PC-3 (cell line): ENCODE results near the gene UNC13C. TPM values are rescaled to one million over a fixed set of nuclear protein-coding genes. Genes with fewer than 3 reads are reported as not detected.

Experiments
- ATAC-seq: fragments of 200-7000 bp; cut with Tn5 transposase; 2 replicates; pipeline ENCODE4 v1.9.1; 2020; ENCODE audit warnings: mild to moderate bottlenecking, moderate library complexity
- BruUV-seq: library from RNA; stranded (reverse); fragments of 400-500 nt; replicated peaks from 2 replicates; lab custom pipeline; 2021; lab: Mats Ljungman, UMichigan
- CTCF ChIA-PET: fragments of 300-600 bp; sonication (Branson Sonifier 250); formaldehyde crosslinking; loops from one replicate; lab custom pipeline; 2022; ENCODE audit warnings: antibody characterized with exemption; lab: Charles Lee
- POLR2A ChIA-PET: fragments of 300-600 bp; sonication (Branson Sonifier 250); formaldehyde crosslinking; loops from one replicate; lab custom pipeline; 2022; ENCODE audit warnings: antibody characterized with exemption; ENCODE audit not compliant: unreplicated experiment; lab: Charles Lee
- DNase-seq: peaks from one replicate; pipeline ENCODE4 v3.0.0-alpha.2; 2015
- H2AFZ ChIP-seq: fragments of 300-600 bp; sonication (generic); 2 replicates; pipeline ENCODE4 v1.6.0; 2016; ENCODE audit warnings: antibody characterized with exemption, low read length
- H3F3A ChIP-seq: fragments of 300-600 bp; sonication (generic); one replicate; pipeline ENCODE4 v1.6.0; 2017; ENCODE audit warnings: antibody characterized with exemption, low read length, control low read depth, mild to moderate bottlenecking; ENCODE audit not compliant: unreplicated experiment
- H3K27ac ChIP-seq: fragments of 300-600 bp; sonication (generic); 2 replicates; pipeline ENCODE4 v1.5.1; 2016; ENCODE audit warnings: mild to moderate bottlenecking, low read length
- H3K27me3 ChIP-seq: fragments of 300-600 bp; sonication (generic); 2 replicates; pipeline ENCODE4 v1.6.1; 2016; ENCODE audit warnings: low read length, mixed read lengths
- H3K36me3 ChIP-seq: fragments of 300-600 bp; sonication (generic); 2 replicates; pipeline ENCODE4 v1.6.1; 2016; ENCODE audit warnings: low read depth, mixed run types, low read length, mixed read lengths
- H3K4me1 ChIP-seq: fragments of 300-600 bp; sonication (generic); 2 replicates; pipeline ENCODE4 v1.5.1; 2016; ENCODE audit warnings: low read length; ENCODE audit not compliant: insufficient read depth
- H3K4me2 ChIP-seq: fragments of 300-600 bp; sonication (generic); 2 replicates; pipeline ENCODE4 v1.6.0; 2016; ENCODE audit warnings: low read length
- H3K4me3 ChIP-seq: fragments of 300-600 bp; sonication (generic); 2 replicates; pipeline ENCODE4 v1.5.1; 2016; ENCODE audit warnings: mild to moderate bottlenecking, low read length, mixed read lengths
- H3K79me2 ChIP-seq: fragments of 300-600 bp; sonication (generic); 2 replicates; pipeline ENCODE4 v1.6.1; 2017; ENCODE audit warnings: low read length, mixed read lengths
- H3K9ac ChIP-seq: fragments of 300-600 bp; sonication (generic); 2 replicates; pipeline ENCODE4 v1.6.0; 2016; ENCODE audit warnings: mild to moderate bottlenecking, low read length
- H3K9me2 ChIP-seq: fragments of 300-600 bp; sonication (generic); replicated peaks from 2 replicates; pipeline ENCODE4 v1.6.1; 2016; ENCODE audit warnings: mixed run types, low read length, mixed read lengths
- H3K9me3 ChIP-seq: fragments of 300-600 bp; sonication (generic); 2 replicates; pipeline ENCODE4 v1.6.1; 2016; ENCODE audit warnings: low read length, mixed read lengths
- H4K20me1 ChIP-seq: fragments of 300-600 bp; sonication (generic); 2 replicates; pipeline ENCODE4 v1.6.1; 2016; ENCODE audit warnings: low read length, mixed read lengths
- CTCF ChIP-seq: fragments of 300-600 bp; sonication (generic); conservative IDR thresholded peaks from 2 replicates; pipeline ENCODE4 v1.5.1; 2017; ENCODE audit warnings: antibody characterized with exemption, low read depth, mild to moderate bottlenecking, low read length
- EZH2 ChIP-seq: fragments of 300-600 bp; sonication (generic); IDR thresholded peaks from one replicate; pipeline ENCODE4 v1.6.1; 2017; ENCODE audit warnings: antibody characterized with exemption, mild to moderate bottlenecking, low read length; ENCODE audit not compliant: unreplicated experiment
- EZH2phosphoT487 ChIP-seq: fragments of 300-600 bp; sonication (generic); IDR thresholded peaks from 2 replicates; pipeline ENCODE4 v1.6.1; 2018; ENCODE audit warnings: mild to moderate bottlenecking, antibody characterized with exemption, low read length, borderline replicate concordance
- intact Hi-C: fragments of 100-400 bp; cut with micrococcal nuclease; formaldehyde crosslinking; loops from 2 replicates; pipeline ENCODE4 v1.9.0; 2023
- total RNA-seq: library from RNA; depleted of rRNA; stranded (reverse); fragments of >200 nt; gene quantifications from 2 replicates; pipeline ENCODE4 v1.2.3, GENCODE V29; 2014

Gene UNC13C
- total RNA-seq, 1 experiment from 2014 or later: not detected

DNA sequence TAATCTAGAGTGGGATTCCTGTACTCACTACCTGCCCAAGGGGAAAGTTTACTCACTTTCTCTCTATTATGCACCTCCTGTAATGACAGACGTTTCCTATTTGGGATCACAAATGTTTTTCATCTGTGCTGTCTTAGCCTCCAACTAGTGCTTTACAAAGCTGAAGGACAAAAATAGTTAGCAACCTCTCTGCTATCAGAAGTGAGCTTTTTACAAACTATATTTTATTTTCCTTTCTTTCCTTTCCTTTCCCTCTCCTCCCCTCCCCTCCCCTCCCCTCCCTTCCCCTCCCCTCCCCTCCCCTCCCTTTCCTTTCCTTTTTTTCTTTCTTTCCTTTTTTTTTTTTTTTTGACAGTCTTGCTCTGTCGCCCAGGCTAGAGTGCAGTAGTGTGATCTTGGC lies 130.8 kb downstream of the UNC13C start:
- no peak for DNase-seq
- no TSS peak for BruUV-seq
- Histone ChIP-seq H3K9ac (no peak overlapping the region), H3K4me2 (no peak overlapping the region), H2AFZ (no peak overlapping the region), H3F3A (no peaks in the 10 kb centered on the region), H3K79me2 (no peaks in the 10 kb centered on the region), H3K9me3 (no peaks in the 10 kb centered on the region), H3K4me3 (no peak overlapping the region), H3K4me1 (no peaks in the 10 kb centered on the region), H3K9me2 (no peaks in the 10 kb centered on the region), H3K27ac (no peak overlapping the region), H3K36me3 (no peaks in the 10 kb centered on the region), H4K20me1 (no peaks in the 10 kb centered on the region), H3K27me3 (no peaks in the 10 kb centered on the region)
- POLR2A ChIA-PET: no interaction called here
- intact Hi-C loops: no loop called here
- CTCF ChIA-PET: no interaction called here
- no peak for TF ChIP-seq EZH2phosphoT487
- TF ChIP-seq CTCF: no peak
- TF ChIP-seq EZH2: no peak
- no peak for ATAC-seq

DNA sequence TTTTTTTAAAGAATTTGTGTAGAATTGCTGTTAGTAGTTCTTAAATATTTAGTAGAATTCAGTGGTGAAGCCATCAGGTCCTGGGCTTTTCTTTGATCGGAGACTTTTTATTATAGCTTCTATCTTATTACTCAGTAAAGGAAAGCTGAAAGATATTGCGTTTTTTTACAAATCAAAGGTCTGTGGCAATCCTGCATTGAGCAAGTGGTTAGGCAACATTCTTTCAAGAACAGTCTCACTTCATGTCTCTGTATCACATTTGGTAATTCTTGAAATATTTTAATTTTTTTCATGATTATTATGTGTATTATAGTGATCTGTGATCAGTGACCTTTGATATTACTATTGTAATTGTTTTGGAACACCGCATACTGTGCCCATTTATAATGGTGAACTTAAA lies 140.8 kb downstream of the UNC13C start:
- ATAC-seq: no peak
- ChIA-PET POLR2A (no interaction called here), CTCF (no interaction called here)
- H2AFZ ChIP-seq: no peak overlapping the region
- H3K79me2 ChIP-seq: no peaks in the 10 kb centered on the region
- H3K4me2 ChIP-seq: no peak overlapping the region
- H4K20me1 ChIP-seq: no peaks in the 10 kb centered on the region
- no peak overlapping the region for H3K4me3 ChIP-seq
- DNase-seq: no peak
- TF ChIP-seq CTCF (no peak), EZH2phosphoT487 (no peak), EZH2 (no peak)
- no TSS peak for BruUV-seq
- intact Hi-C loops: no loop called here
- no peaks in the 10 kb centered on the region for H3K9me3 ChIP-seq
- no peak overlapping the region for H3K27ac ChIP-seq
- no peaks in the 10 kb centered on the region for H3K36me3 ChIP-seq
- H3K9ac ChIP-seq: no peak overlapping the region
- no peaks in the 10 kb centered on the region for H3F3A ChIP-seq
- H3K27me3 ChIP-seq: no peaks in the 10 kb centered on the region
- H3K4me1 ChIP-seq: no peaks in the 10 kb centered on the region
- H3K9me2 ChIP-seq: no peaks in the 10 kb centered on the region

- Histone ChIP-seq H3K36me3 (no peaks in the 10 kb centered on the region), H3K79me2 (no peaks in the 10 kb centered on the region), H3F3A (no peaks in the 10 kb centered on the region), H3K9me2 (no peaks in the 10 kb centered on the region), H3K4me3 (no peak overlapping the region), H3K27ac (no peak overlapping the region), H4K20me1 (no peaks in the 10 kb centered on the region), H3K4me1 (no peaks in the 10 kb centered on the region), H2AFZ (no peak overlapping the region), H3K9ac (no peak overlapping the region), H3K27me3 (no peaks in the 10 kb centered on the region), H3K4me2 (no peak overlapping the region), H3K9me3 (no peaks in the 10 kb centered on the region)
- DNase-seq (no peak), ATAC-seq (no peak)
- POLR2A ChIA-PET: no interaction called here
- CTCF ChIA-PET: no interaction called here
- intact Hi-C loops: no loop called here
- BruUV-seq: no TSS peak
- TF ChIP-seq CTCF: no peak
- no peak for TF ChIP-seq EZH2phosphoT487
These were observed 142.8 kb downstream of the UNC13C start for GRCh38 chr15:54120949-54121463.
